ENCODE data around the gene ARHGEF7. TPM values are rescaled to one million over a fixed set of nuclear protein-coding genes. Genes with fewer than 3 reads are reported as not detected.

The ARHGEF7 gene
- polyA plus RNA-seq, 1 donor (not counting 4 experiments of a cell fraction or from before 2014, with no cell fraction given): 25.2 TPM

DNA sequence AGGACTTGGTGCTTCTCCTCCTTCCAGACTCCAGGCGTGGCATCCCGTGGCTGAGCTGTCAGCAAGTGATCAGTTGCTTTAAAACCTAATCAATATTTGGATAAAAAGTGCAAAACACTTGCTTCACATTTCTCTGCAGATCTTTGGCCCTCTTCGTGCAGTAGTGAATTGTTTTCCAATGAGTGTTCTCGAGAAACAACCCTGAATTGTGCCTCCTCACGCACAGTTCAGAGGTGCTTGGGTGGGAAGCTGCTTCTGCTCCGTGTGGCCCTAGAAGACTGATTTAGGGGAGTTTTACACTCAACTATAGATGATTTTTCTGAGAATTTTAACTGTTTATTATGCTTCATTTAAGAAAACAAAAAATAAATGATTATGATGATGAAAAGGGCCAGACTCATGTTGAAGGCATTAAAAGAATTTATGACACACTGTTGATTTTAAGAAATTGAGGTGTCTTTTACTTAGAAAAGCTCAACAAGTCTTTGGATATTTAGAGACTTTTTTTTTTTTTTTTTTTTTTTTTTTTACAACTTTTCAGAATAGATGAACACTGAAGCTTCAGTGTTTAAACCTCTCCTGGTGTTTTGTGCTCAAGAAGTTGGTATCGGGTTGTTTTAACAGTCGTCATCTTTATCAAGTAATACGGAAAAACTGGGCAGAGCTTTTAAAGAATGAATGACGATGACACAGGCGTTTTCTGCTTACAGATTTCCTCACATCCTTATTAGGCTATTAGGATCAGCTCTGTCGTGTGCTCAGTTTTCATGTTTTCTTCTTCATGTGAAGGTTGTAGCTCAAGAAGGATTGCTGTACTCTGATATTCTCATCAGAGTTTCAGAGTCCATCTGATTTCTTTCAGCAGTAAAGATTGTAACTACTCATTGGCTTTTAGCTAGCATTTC is 165.8 kb downstream of the ARHGEF7 start:
- dilution Hi-C loops (cut with MboI; ENCODE audit: extremely low pct_ligation_motif_present, low sequenced_read_pairs): no loop called here
- no peak for TF ChIP-seq EZH2 (IDR thresholded peaks at IDR 0.05; ENCODE audit: low read length)
- TF ChIP-seq, protein P1, sequence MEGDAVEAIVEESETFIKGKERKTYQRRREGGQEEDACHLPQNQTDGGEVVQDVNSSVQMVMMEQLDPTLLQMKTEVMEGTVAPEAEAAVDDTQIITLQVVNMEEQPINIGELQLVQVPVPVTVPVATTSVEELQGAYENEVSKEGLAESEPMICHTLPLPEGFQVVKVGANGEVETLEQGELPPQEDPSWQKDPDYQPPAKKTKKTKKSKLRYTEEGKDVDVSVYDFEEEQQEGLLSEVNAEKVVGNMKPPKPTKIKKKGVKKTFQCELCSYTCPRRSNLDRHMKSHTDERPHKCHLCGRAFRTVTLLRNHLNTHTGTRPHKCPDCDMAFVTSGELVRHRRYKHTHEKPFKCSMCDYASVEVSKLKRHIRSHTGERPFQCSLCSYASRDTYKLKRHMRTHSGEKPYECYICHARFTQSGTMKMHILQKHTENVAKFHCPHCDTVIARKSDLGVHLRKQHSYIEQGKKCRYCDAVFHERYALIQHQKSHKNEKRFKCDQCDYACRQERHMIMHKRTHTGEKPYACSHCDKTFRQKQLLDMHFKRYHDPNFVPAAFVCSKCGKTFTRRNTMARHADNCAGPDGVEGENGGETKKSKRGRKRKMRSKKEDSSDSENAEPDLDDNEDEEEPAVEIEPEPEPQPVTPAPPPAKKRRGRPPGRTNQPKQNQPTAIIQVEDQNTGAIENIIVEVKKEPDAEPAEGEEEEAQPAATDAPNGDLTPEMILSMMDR (optimal IDR thresholded peaks at IDR 0.05 in 1 of 3, IDR thresholded peaks at IDR 0.05 in 1 of 3, conservative IDR thresholded peaks at IDR 0.05 in 1 of 3; ENCODE audit: extremely low read depth in 1 of 3, insufficient read depth in 2 of 3, low read length in 3 of 3): no peak
- Histone ChIP-seq H3K27ac (ENCODE audit: control insufficient read depth, insufficient read depth, low read length) (no peak overlapping the region), H3K27me3 (ENCODE audit: control insufficient read depth, extremely low read depth, insufficient read depth, low read length) (no peaks in the 10 kb centered on the region), H2AFZ (ENCODE audit: control insufficient read depth, low read length) (no peak overlapping the region), H3K4me3 (ENCODE audit: control insufficient read depth in 2 of 3, extremely low read depth in 1 of 3, insufficient read depth in 2 of 3, low read depth in 1 of 3, low read length in 3 of 3) (no peak overlapping the region), H3K9me1 (ENCODE audit: control insufficient read depth, extremely low read depth, insufficient read depth, low read length) (no peaks in the 10 kb centered on the region), H3K9me3 (ENCODE audit: control insufficient read depth, low read depth, low read length) (no peaks in the 10 kb centered on the region), H4K20me1 (ENCODE audit: control insufficient read depth, extremely low read depth, insufficient read depth, low read length) (no peaks in the 10 kb centered on the region), H3K36me3 (ENCODE audit: control insufficient read depth in 2 of 2, extremely low read depth in 1 of 2, insufficient read depth in 2 of 2, low read length in 2 of 2) (peaks cover 11 to 35% of the 10 kb centered on the region in 2 experiments), H3K4me1 (ENCODE audit: control insufficient read depth, extremely low read depth, insufficient read depth, low read length) (peaks cover 15% of the 10 kb centered on the region), H3K4me2 (ENCODE audit: control insufficient read depth, extremely low read depth, insufficient read depth, low read depth, low read length) (no peak overlapping the region), H3K9ac (ENCODE audit: control insufficient read depth, extremely low read depth, insufficient read depth, low read length) (no peak overlapping the region), H3K79me2 (ENCODE audit: control insufficient read depth, insufficient read depth, low read length) (no peaks in the 10 kb centered on the region)
- FAIRE-seq (no peak), DNase-seq (ENCODE audit: low read depth, low spot score) (no peak)

DNA sequence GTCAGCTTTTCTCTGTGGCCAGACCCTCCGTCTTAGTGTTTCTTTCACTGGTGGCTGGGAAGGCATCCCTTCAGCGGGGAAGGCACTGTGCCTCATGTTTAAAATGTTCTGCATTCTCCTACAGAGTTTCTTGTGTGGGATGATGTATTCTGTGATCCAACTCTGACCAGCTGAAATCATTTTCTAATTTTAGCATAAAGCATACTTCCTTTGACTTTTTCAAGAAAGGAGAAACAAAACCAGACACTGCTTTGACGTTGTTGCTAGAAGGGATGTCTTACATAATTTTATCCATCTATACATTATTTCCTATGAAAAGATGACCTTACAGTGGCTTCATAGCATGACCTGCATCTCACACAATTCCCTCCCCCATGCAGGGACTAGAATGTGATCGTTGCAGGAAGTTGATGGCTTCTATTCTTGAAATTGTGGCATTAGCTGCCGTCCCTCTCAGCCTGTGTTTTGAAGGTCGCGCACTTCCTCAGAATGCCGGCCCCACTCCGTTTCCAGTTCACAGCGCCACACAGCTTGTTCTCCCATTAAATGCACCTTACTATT is 166.7 kb downstream of the ARHGEF7 start:
- DNase-seq (ENCODE audit: low read depth, low spot score) (no peak), FAIRE-seq (no peak)
- Histone ChIP-seq H2AFZ (ENCODE audit: control insufficient read depth, low read length) (no peak overlapping the region), H3K4me3 (ENCODE audit: control insufficient read depth in 2 of 3, extremely low read depth in 1 of 3, insufficient read depth in 2 of 3, low read depth in 1 of 3, low read length in 3 of 3) (no peak overlapping the region), H3K79me2 (ENCODE audit: control insufficient read depth, insufficient read depth, low read length) (no peaks in the 10 kb centered on the region), H4K20me1 (ENCODE audit: control insufficient read depth, extremely low read depth, insufficient read depth, low read length) (no peaks in the 10 kb centered on the region), H3K9ac (ENCODE audit: control insufficient read depth, extremely low read depth, insufficient read depth, low read length) (no peak overlapping the region), H3K27ac (ENCODE audit: control insufficient read depth, insufficient read depth, low read length) (no peak overlapping the region), H3K4me1 (ENCODE audit: control insufficient read depth, extremely low read depth, insufficient read depth, low read length) (peaks cover 15% of the 10 kb centered on the region), H3K9me3 (ENCODE audit: control insufficient read depth, low read depth, low read length) (no peaks in the 10 kb centered on the region), H3K36me3 (ENCODE audit: control insufficient read depth in 2 of 2, extremely low read depth in 1 of 2, insufficient read depth in 2 of 2, low read length in 2 of 2) (peaks cover 11 to 42% of the 10 kb centered on the region in 2 experiments), H3K4me2 (ENCODE audit: control insufficient read depth, extremely low read depth, insufficient read depth, low read depth, low read length) (no peak overlapping the region), H3K27me3 (ENCODE audit: control insufficient read depth, extremely low read depth, insufficient read depth, low read length) (no peaks in the 10 kb centered on the region), H3K9me1 (ENCODE audit: control insufficient read depth, extremely low read depth, insufficient read depth, low read length) (no peaks in the 10 kb centered on the region)
- dilution Hi-C loops (cut with MboI; ENCODE audit: extremely low pct_ligation_motif_present, low sequenced_read_pairs): no loop called here
- TF ChIP-seq, protein P1 (optimal IDR thresholded peaks at IDR 0.05 in 1 of 3, IDR thresholded peaks at IDR 0.05 in 1 of 3, conservative IDR thresholded peaks at IDR 0.05 in 1 of 3; ENCODE audit: extremely low read depth in 1 of 3, insufficient read depth in 2 of 3, low read length in 3 of 3): no peak
- TF ChIP-seq EZH2 (IDR thresholded peaks at IDR 0.05; ENCODE audit: low read length): no peak
